HL-60 (cell line): ENCODE results near the gene ENTPD6.

Experiments
- DNase-seq, 2 experiments: peaks; one replicate each; pipeline ENCODE4 v3.0.0-alpha.2; 2010 to 2020; ENCODE audit warnings: low read depth in 1 of 2, low spot score in 1 of 2
- H3K27ac ChIP-seq: fragments of 250-450 bp; sonication (Bioruptor Pico); replicated peaks from 2 replicates; pipeline ENCODE4 v1.5.1; 2020; ENCODE audit warnings: mild to moderate bottlenecking, moderate library complexity
- H3K27me3 ChIP-seq: fragments of 250-450 bp; sonication (Bioruptor Pico); 2 replicates; pipeline ENCODE4 v1.5.1; 2021; ENCODE audit warnings: mild to moderate bottlenecking, moderate library complexity; ENCODE audit not compliant: insufficient read depth, poor library complexity, severe bottlenecking
- H3K4me3 ChIP-seq: replicated peaks from 2 replicates; pipeline ENCODE4 v1.5.1; 2011; ENCODE audit warnings: mild to moderate bottlenecking, control low read depth, low read length; ENCODE audit not compliant: insufficient read depth
- GABPA ChIP-seq: IDR thresholded peaks from 2 replicates; pipeline ENCODE4 v1.6.1; 2012; ENCODE audit warnings: low read depth
- POLR2AphosphoS5 ChIP-seq: IDR thresholded peaks from 2 replicates; pipeline ENCODE4 v1.6.1; 2012; ENCODE audit warnings: low read depth
- SPI1 ChIP-seq: IDR thresholded peaks from 2 replicates; pipeline ENCODE4 v1.6.1; 2012; ENCODE audit warnings: low read depth, mild to moderate bottlenecking, borderline replicate concordance
- TF ChIP-seq, protein P1 (sequence below): IDR thresholded peaks from one replicate; pipeline ENCODE4 v1.5.1; 2011; ENCODE audit warnings: low read length, control low read depth, inconsistent platforms; ENCODE audit not compliant: insufficient read depth
- TF ChIP-seq, protein P2 (sequence below): IDR thresholded peaks from 2 replicates; pipeline ENCODE4 v1.6.1; 2012; ENCODE audit warnings: low read depth; ENCODE audit not compliant: insufficient replicate concordance

Gene ENTPD6

DNA sequence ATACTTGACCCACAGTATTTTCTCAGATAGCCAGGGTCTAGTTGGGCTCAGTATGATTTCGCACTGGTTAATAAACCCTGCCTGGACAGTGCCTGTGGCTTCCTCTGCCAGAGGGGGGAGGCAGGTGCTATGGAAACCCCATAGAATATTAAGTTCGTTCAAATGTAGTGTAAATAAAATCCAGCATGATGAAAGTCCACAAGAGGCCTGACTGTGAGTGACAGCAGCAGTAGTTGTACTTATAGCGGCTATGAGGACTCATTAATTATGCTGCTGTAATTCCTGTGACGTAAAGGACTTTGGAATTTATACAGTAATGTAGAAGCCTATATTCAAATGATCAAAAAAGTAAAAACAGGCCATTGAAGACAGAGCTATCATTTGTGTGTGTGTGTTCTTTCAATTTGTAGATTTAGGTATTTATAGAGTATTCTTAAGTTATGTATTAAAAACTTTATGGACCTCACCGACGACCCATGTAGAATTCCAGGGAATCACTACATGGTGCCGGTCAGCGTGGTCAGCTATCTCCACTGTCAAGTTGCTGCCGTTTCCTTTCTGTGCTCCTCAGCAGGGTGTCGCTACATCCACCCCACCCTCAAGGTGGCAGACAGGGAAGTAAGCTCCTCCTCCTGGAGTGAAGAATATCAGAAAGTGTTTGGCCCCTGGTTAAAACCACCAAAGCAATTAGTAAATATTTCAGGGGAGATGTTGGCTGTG is 62.4 kb downstream of the ENTPD6 start:
- no peak for DNase-seq
- Histone ChIP-seq H3K4me3 (no peak overlapping the region), H3K27me3 (no peaks in the 10 kb centered on the region), H3K27ac (no peak overlapping the region)
- TF ChIP-seq, protein P1, sequence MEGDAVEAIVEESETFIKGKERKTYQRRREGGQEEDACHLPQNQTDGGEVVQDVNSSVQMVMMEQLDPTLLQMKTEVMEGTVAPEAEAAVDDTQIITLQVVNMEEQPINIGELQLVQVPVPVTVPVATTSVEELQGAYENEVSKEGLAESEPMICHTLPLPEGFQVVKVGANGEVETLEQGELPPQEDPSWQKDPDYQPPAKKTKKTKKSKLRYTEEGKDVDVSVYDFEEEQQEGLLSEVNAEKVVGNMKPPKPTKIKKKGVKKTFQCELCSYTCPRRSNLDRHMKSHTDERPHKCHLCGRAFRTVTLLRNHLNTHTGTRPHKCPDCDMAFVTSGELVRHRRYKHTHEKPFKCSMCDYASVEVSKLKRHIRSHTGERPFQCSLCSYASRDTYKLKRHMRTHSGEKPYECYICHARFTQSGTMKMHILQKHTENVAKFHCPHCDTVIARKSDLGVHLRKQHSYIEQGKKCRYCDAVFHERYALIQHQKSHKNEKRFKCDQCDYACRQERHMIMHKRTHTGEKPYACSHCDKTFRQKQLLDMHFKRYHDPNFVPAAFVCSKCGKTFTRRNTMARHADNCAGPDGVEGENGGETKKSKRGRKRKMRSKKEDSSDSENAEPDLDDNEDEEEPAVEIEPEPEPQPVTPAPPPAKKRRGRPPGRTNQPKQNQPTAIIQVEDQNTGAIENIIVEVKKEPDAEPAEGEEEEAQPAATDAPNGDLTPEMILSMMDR, result no peak
- TF ChIP-seq POLR2AphosphoS5 (no peak), GABPA (no peak), SPI1 (no peak)
- TF ChIP-seq, protein P2, sequence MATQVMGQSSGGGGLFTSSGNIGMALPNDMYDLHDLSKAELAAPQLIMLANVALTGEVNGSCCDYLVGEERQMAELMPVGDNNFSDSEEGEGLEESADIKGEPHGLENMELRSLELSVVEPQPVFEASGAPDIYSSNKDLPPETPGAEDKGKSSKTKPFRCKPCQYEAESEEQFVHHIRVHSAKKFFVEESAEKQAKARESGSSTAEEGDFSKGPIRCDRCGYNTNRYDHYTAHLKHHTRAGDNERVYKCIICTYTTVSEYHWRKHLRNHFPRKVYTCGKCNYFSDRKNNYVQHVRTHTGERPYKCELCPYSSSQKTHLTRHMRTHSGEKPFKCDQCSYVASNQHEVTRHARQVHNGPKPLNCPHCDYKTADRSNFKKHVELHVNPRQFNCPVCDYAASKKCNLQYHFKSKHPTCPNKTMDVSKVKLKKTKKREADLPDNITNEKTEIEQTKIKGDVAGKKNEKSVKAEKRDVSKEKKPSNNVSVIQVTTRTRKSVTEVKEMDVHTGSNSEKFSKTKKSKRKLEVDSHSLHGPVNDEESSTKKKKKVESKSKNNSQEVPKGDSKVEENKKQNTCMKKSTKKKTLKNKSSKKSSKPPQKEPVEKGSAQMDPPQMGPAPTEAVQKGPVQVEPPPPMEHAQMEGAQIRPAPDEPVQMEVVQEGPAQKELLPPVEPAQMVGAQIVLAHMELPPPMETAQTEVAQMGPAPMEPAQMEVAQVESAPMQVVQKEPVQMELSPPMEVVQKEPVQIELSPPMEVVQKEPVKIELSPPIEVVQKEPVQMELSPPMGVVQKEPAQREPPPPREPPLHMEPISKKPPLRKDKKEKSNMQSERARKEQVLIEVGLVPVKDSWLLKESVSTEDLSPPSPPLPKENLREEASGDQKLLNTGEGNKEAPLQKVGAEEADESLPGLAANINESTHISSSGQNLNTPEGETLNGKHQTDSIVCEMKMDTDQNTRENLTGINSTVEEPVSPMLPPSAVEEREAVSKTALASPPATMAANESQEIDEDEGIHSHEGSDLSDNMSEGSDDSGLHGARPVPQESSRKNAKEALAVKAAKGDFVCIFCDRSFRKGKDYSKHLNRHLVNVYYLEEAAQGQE, result no peak

DNA sequence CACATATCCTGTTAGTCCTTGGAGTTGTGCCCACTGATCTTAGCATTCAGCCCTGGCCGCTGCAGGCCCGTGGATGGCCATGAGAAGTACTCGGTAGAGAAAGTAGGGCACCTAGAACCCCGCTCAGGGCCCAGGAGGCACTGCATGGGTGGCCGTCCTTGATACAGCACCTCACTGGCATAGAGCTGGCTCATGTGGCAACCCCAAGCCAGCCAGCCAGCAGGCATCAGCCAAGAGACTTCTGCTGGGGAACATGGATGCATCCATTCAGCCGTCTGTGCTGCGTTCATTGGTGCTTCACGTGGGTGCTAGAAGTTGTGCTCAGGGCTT is 62.9 kb downstream of the ENTPD6 start:
- H3K27ac ChIP-seq, result no peak overlapping the region
- no peak overlapping the region for H3K4me3 ChIP-seq
- TF ChIP-seq GABPA, result no peak
- TF ChIP-seq, protein P1, result no peak
- TF ChIP-seq, protein P2, result no peak
- TF ChIP-seq POLR2AphosphoS5, result no peak
- no peak for TF ChIP-seq SPI1
- H3K27me3 ChIP-seq, result no peaks in the 10 kb centered on the region
- no peak for DNase-seq

DNA sequence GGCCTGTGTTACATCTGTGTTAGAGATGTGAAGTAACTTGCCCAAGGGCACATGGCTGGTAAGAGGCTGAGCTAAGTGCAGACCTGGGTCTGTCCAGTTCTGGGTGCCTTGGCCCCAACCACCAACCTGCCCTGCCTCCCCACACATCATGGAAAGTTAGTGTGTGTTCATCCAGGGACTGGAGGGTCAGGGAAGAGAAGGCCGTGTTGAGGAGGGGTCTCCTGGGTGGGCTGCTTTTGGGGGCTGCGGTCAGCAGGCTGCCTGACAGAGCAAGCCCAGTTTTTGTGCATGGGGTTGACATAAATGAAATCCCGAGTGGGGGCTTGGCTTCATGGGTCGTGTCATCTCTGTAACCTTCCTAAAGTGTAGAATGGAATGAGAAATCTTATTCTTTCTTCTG is 63.3 kb downstream of the ENTPD6 start:
- no peak overlapping the region for H3K27ac ChIP-seq
- H3K4me3 ChIP-seq, result no peak overlapping the region
- TF ChIP-seq, protein P2, result no peak
- TF ChIP-seq, protein P1, result no peak
- TF ChIP-seq GABPA, result no peak
- TF ChIP-seq POLR2AphosphoS5, result no peak
- no peak for TF ChIP-seq SPI1
- DNase-seq, result no peak
- H3K27me3 ChIP-seq, result no peaks in the 10 kb centered on the region
